HUES6 (cell line): ENCODE results near the gene MEPCE.

ENCODE experiments used
- H3K27ac ChIP-seq: 2 replicates; pipeline ENCODE4 v1.7.0; 2013; ENCODE audit warnings: low read depth, mild to moderate bottlenecking, low read length, inconsistent platforms
- H3K27me3 ChIP-seq: 2 replicates; pipeline ENCODE4 v1.6.1; 2013; ENCODE audit warnings: low read length; ENCODE audit not compliant: control insufficient read depth, insufficient read depth
- H3K36me3 ChIP-seq: 2 replicates; pipeline ENCODE4 v1.6.1; 2013; ENCODE audit warnings: low read length; ENCODE audit not compliant: control insufficient read depth, insufficient read depth
- H3K4me1 ChIP-seq: 2 replicates; pipeline ENCODE4 v1.6.1; 2013; ENCODE audit warnings: low read length; ENCODE audit not compliant: control insufficient read depth, insufficient read depth
- H3K4me3 ChIP-seq: 2 replicates; pipeline ENCODE4 v1.5.1; 2013; ENCODE audit warnings: low read depth, low read length
- H3K9ac ChIP-seq: one replicate; pipeline ENCODE4 v1.6.1; 2013; ENCODE audit warnings: mild to moderate bottlenecking, low read length
- H3K9me3 ChIP-seq: 2 replicates; pipeline ENCODE4 v1.6.1; 2013; ENCODE audit warnings: low read depth, low read length; ENCODE audit not compliant: control insufficient read depth, insufficient read depth

Gene MEPCE

DNA sequence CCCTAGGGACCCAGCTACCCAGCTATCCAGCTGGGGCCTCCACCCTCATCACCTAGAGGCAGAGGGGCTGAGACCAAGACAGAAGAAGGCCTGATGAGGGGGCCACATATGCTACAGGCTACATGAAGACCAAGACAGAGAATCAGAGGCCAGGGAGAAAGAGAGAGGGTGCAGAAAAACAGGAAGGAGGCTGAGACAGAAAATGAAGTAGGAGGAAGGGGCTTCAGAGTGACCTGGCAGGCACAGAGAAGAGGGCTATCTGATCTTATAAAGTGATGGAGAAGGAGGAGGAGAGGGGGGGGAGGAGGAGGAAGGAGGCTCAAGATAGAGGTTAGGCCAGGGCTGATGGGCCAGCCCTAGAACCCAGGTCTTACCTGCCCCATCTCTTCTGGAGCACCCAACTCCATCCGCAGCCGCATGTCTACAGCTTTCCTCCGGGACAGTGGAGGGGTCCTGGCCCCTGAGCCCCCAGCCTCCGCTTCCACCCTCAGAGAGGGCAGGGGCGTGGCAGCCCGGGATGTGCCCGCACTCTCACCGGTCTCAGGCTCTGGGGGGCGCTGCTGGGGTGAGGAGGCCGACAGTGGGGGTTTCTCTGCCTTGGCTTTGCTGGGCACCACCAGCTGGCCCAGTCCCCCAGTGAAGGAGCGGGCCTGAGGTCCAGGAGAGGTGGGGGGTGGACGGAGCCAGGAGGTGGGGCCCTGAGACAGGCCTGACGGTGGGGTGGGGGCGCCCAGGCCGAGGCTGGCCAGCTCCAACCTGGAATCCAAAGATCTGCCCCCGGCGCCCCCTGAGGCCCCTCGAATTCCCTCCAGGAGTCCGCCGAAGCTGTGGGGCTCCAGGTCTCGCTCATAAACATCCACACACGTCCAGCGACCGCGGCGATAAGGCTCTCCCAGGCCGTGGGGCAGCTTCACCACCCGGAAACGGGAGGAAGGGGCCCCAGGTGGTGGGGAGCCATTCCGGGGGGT lies 47.6 kb downstream of the MEPCE start:
- H3K9me3 ChIP-seq = no peaks in the 10 kb centered on the region
- H3K4me3 ChIP-seq = peak overlapping the region; percentile 85; the same call in 1 of the 2 replicates
- no peak overlapping the region for H3K9ac ChIP-seq
- H3K27ac ChIP-seq = no peak overlapping the region
- no peaks in the 10 kb centered on the region for H3K27me3 ChIP-seq
- peaks cover 17% of the 10 kb centered on the region for H3K4me1 ChIP-seq
- no peaks in the 10 kb centered on the region; the same call in 1 of the 2 replicates for H3K36me3 ChIP-seq

DNA sequence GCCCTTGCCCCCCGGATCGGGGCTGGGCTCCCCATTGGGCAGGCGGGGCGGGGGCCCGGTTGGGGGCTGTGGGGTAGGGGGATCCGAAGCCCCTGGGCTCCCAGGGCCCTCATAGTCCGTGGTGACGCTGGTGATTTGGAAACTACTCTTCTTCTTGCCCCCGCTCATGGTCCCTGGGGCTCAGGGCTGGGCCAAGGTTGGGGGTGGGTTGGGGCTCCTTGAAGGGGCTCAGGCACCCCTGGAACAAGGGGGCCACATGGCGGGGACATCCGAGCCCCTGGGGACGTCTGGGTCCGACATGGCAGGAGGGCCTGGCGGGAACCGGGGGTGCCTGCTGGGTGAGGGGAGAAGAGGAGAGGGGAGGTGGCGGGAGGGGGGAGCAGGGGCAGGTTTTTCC lies 48.2 kb downstream of the MEPCE start:
- no peak overlapping the region for H3K27ac ChIP-seq
- peak overlapping the region; percentile 63 for H3K9ac ChIP-seq
- peaks cover 17% of the 10 kb centered on the region for H3K4me1 ChIP-seq
- peak overlapping the region; percentile 85 for H3K4me3 ChIP-seq
- H3K27me3 ChIP-seq = no peaks in the 10 kb centered on the region; the same call in 1 of the 2 replicates
- H3K36me3 ChIP-seq = no peaks in the 10 kb centered on the region; the same call in 1 of the 2 replicates
- no peaks in the 10 kb centered on the region for H3K9me3 ChIP-seq

DNA sequence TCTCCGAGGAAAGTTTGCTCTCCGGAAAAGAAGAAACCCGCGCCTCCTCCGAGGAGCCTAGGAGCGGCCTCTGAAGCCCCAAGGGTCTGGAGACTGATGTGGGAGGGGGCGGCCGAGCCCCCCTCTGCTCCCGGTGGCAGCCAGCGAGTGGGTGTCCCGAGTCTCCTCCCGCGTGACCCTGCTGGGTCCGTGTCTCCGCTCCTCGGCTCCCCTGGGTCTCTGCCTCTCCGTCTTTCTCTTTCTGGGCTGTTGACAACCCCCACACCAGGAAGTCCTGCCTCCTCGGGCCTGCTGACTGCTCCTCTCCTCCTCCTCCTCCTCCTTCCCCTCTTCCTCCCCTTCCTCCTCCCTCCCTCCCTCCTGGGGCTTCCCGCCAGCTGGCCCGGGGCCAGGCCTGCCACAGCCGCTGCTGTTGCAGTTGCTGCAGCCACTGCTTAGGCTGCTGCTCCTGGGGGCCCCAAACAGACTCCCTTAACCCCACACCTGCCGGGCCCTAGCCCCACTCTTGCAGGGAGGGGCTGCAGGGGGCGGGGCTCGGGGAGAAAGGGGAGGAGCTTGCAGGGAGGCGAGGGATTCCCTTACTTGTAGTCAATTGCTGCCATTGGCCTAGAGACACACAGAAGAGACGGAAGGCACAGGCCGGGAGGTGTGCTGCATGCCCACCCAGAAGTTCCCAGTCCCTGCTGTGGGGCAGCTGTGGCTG lies 49.5 kb downstream of the MEPCE start, which contains the start of gene TSC22D4:
Gene TSC22D4 (minus strand): TSS at position 257 of the 703 bp plus-strand sequence. CDS start 1,176 bp downstream, outside the sequence.
- Histone ChIP-seq H3K27ac (peak within 1 kb of the TSS; percentile 10; the same call in 1 of the 2 replicates), H3K4me3 (peak within 1 kb of the TSS; percentile 85), H3K9me3 (no peaks in the 10 kb centered on the region), H3K27me3 (no peaks in the 10 kb centered on the region; the same call in 1 of the 2 replicates), H3K36me3 (no peaks in the 10 kb centered on the region; the same call in 1 of the 2 replicates), H3K9ac (peak within 1 kb of the TSS; percentile 63), H3K4me1 (peaks cover 16% of the 10 kb centered on the region)

DNA sequence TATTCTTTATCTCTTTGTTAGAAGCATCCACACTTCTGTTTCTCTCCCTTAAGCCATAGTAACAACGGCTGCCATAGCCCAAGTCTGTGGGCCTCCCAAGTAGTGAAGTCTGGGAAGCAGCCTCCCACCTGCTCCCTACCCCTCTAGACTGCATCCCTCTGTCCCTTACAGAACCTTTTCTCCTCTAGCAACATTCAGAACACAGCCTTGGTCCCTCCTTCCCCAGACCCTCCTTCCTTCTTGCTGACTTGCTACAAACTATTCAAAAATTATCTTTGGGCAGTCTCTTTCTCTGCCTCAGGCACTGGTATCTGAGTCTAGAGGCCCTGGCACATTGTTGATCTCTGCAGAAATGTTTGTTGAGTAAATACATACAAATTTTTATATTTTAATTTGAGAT lies 51.8 kb downstream of the MEPCE start:
- Histone ChIP-seq H3K27me3 (no peaks in the 10 kb centered on the region; the same call in 1 of the 2 replicates), H3K9ac (no peak overlapping the region), H3K36me3 (no peaks in the 10 kb centered on the region), H3K4me1 (peaks cover 29% of the 10 kb centered on the region), H3K9me3 (no peaks in the 10 kb centered on the region), H3K4me3 (no peak overlapping the region), H3K27ac (no peak overlapping the region)

DNA sequence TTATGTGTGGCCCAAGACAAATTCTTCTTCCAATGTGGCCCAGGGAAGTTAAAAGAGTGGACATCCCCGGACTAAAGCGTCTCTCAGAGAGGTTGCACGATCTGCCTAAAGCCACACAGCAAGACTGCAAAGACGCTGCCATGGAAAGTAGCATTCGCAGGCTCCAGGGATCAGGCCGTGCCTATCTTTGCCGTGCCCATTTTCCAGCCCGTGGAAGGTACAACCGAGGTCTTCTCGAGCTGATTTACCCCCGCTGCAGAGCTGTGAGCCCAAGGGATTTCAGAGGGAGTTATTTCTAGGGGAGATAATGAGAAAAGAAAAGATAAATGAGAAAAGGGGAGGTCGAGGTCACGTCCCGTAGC lies 53.1 kb downstream of the MEPCE start:
- Histone ChIP-seq H3K36me3 (no peaks in the 10 kb centered on the region), H3K9ac (peak overlapping the region; percentile 29), H3K27me3 (no peaks in the 10 kb centered on the region; the same call in 1 of the 2 replicates), H3K9me3 (no peaks in the 10 kb centered on the region), H3K4me1 (peaks cover 29% of the 10 kb centered on the region), H3K4me3 (peak overlapping the region; percentile 90), H3K27ac (no peak overlapping the region)

DNA sequence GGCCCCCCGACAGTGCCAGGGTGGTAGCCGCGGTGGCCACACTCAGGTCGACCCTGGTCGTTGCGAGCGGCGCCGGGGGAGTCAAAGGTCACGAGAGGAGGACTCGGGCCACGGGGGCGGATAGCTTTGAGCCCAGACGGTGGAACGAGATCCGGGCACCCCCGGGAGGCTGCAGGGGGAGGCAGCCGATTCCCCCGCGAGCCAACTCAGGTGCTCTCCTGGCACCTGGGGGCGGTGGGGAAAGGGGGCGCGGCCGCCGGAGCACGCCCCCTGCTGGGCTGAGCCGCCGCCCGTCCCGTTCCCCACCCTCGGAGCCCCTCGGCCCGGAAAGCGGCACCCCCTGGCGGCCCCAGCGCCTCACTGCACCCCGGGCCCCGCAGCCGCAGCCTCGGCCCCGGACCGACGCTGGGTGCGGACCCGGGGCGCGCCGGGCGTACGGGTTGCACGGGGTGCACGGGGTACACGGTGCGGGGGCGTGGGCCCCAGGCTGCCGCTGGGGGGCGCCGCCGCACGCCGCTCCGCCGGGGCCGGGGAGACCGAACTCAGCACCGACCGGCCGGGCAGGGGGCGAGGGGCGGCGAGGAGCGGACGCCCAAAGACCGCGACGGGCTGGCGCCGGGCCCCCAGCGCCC lies 53.6 kb downstream of the MEPCE start:
- Histone ChIP-seq H3K27ac (no peak overlapping the region), H3K27me3 (no peaks in the 10 kb centered on the region; the same call in 1 of the 2 replicates), H3K9me3 (no peaks in the 10 kb centered on the region), H3K9ac (peak overlapping the region; percentile 29), H3K36me3 (no peaks in the 10 kb centered on the region), H3K4me3 (peak overlapping the region; percentile 90), H3K4me1 (peaks cover 29% of the 10 kb centered on the region)
